GM10266 (cell line): ENCODE measurements around the gene AFAP1.

Source experiments
- DNase-seq: peaks from one replicate; pipeline ENCODE4 v3.0.0; 2012; ENCODE audit errors: extremely low spot score
- TF ChIP-seq, protein P1 (sequence below): IDR thresholded peaks from 2 replicates; pipeline ENCODE4 v1.5.1; 2012; ENCODE audit warnings: mild to moderate bottlenecking, low read depth; ENCODE audit not compliant: control insufficient read depth, insufficient read depth; ENCODE audit errors: missing control alignments

Gene AFAP1

DNA sequence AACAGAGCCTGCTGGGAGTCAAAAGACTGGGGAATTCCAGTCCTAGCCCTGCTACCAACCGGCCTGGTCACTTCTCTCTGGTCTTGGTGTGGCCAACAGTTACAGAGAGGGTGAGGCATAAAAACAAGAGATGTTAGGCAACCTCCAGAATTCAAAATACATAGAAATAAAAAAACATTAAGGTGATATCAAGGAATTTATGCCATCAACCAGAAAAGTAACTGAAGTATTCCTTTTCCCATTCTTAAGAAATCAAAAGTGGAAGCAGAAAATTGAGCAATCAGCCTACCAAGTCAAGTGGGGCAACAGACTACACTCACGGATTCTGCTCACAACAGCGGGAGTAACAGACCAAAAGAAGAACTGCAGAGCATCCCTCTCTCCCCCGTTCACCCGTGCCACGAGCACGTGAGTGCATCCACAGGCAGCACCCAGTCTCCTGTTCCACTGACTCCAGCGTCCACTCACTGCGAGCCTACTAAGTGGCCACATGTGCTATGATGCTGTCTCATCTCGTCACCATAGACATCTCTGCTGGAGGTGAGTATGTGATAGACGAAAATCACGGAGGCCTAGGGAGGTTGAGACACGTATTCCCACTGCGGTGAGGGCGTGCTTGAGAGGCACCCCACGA, 29.3 kb downstream of the AFAP1 start:
- no peak for DNase-seq
- TF ChIP-seq, protein P1, sequence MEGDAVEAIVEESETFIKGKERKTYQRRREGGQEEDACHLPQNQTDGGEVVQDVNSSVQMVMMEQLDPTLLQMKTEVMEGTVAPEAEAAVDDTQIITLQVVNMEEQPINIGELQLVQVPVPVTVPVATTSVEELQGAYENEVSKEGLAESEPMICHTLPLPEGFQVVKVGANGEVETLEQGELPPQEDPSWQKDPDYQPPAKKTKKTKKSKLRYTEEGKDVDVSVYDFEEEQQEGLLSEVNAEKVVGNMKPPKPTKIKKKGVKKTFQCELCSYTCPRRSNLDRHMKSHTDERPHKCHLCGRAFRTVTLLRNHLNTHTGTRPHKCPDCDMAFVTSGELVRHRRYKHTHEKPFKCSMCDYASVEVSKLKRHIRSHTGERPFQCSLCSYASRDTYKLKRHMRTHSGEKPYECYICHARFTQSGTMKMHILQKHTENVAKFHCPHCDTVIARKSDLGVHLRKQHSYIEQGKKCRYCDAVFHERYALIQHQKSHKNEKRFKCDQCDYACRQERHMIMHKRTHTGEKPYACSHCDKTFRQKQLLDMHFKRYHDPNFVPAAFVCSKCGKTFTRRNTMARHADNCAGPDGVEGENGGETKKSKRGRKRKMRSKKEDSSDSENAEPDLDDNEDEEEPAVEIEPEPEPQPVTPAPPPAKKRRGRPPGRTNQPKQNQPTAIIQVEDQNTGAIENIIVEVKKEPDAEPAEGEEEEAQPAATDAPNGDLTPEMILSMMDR, result no peak

DNA sequence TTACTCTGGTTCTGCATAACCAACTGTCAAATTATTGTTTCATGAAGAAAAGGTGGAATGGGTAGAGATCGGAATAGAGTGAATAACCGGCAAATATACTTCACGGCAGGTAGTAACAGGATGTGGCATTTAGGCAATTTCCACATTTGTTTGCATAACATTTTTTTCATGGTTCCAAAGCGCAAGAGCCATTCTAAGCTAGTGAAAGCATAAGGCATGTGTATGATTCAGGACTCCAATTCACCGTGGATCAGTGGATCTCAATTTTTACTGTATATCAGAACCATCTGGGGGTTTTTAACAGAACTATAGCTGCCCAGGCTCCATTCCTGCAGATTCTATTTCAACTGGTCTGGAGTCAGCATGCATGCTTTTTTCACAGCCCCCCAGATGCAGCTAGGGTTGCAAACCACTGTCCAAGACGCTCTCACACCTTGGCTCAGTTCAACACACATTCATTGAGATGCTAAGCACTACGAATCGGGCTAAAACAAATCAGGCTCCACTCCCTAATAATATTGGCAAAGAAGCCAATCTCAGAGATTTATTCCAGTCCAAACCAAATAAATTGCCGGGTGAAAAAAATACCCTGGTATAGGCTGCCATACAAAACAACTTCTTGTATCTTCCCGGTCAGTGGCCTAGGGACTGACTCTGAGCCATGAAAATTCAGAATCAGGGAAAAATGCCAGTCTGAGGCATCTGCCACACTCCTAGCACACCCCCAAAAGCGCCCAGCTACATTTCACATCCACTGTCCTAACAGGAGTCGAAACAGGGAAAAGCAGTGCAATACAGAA, 30.0 kb downstream of the AFAP1 start:
- no peak for DNase-seq
- TF ChIP-seq, protein P1, result no peak

DNA sequence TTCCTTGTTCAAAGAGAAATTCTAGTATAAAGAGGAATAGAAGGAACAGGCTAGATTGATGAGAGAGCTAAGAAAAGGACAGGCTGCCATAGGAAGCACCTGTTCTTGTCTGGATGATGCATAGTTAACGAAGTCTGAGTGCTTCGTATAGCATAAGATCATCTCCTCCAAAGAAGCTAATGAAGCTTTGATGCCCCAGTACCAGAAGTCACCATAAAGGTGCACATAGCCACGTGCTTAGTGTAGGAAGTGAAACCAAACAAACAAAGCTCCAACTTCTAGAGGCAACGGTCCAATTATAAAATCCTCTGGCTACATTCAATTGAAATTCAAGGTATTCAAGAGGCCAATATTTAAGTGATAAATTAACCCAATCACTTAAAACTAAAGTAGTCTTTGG, 31.0 kb downstream of the AFAP1 start:
- TF ChIP-seq, protein P1, result no peak
- DNase-seq, result no peak

DNA sequence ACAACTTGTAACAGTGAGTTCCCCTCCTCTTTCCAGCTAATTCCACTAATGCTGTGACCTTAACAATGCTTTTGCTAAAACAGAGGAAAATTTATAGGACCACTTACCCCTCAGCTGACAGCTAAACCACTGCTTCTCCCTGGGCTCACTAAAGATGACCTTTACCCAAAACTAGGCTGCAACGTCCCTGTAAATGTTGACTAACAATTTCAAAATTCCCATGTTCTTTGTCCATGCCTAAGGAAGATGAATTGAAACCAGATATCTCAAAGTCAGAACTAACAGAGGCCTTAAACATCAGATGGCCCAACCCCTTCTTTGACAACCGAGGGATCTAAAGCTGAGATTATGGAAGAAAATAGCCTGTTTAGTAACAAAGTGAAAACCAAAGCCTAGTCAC, 32.5 kb downstream of the AFAP1 start:
- DNase-seq, result no peak
- TF ChIP-seq, protein P1, result no peak

DNA sequence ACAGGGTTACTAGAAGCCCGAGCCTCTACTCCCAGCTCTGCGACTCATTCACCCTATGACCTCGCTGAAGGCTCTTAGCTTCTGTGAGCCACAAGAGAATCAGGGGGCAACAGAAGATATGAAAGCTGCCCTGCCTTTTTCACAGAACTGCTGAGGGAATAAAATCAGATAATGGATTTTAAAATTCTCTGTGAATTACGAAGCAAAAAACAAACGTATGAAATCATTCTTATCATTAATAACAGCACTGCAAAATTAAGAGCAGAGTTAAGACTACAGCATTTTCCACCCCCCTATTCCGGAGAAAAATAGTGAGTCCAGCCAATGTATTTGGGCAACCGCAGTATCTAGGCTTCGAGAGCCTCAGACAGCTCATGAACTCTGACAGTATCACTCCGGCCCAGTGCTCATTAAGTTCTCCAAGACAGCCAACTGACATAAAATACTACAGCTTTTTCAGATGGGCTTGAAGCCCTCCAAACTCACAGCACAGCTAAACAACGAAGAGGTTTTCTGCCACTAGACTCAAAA, 33.4 kb downstream of the AFAP1 start:
- TF ChIP-seq, protein P1, result no peak
- DNase-seq, result no peak

DNA sequence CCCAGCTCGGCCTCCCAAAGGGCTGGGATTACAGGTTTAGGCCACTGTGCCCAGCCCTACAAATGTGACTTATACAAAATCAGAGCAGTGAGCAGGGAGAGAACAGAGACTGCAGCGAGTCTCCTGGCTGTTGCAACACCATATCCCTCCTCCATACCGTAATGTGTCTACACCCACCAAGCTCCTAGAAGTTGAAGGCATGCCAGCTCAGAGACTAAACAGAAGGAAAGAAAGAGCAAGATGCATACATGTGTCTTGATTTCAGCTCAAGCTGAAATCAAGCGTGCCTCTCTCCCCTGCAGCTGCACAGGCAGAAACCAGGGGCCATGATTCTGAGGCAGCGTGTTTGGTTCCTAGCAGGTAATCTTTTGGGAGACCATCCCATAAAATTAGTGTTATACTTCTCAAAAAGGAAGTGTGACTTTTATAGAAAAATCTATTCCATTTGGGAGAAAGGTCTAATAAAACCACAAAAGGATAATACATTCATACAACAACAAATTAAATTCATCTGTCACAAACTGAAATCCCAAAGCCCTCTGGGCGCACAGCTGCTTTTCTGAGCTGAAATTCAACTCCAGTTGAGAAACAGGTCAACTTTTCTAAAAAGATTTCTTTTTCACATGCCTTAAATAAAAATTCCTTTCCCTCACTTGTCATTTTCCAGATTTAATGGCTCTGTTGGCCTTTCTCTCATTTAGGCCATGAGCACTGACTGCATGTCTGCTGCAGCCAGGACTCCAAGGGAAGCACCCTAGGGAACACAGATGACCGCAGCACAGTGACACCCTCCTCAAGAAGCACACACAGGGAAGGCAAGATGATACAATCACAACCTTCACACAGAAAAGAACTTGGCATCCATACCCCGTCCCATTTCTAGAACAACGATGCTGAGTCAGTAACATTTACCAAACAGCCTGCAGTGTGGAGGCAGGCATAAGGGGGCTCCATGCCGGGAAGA, 34.4 kb downstream of the AFAP1 start:
- TF ChIP-seq, protein P1, result no peak
- DNase-seq, result no peak
